ENCODE data around the gene AHR. TPM values are rescaled to one million over a fixed set of nuclear protein-coding genes. Genes with fewer than 3 reads are reported as not detected.

The AHR gene
- total RNA-seq (100 to 1,000 TPM; 104 to 413 TPM), polyA plus RNA-seq (10 to 100 TPM; 22.8 to 31.5 TPM)
- long read RNA-seq, donor 1, full-length matches to known transcripts = 1 of 7 reads
- long read RNA-seq, donor 1, partial matches to known transcripts = 6 of 7 reads
- long read RNA-seq, donor 1, other reads (novel, unspliced or antisense) = 0 of 7 reads
- long read RNA-seq, donor 2 = 0 reads
- long read RNA-seq, donor 3, full-length matches to known transcripts = 3 of 3 reads
- long read RNA-seq, donor 3, partial matches to known transcripts = 0 of 3 reads
- long read RNA-seq, donor 3, other reads (novel, unspliced or antisense) = 0 of 3 reads
- long read RNA-seq, donor 4 = 0 reads
- long read RNA-seq, donor 5, full-length matches to known transcripts = 2 of 12 reads
- long read RNA-seq, donor 5, partial matches to known transcripts = 5 of 12 reads
- long read RNA-seq, donor 5, other reads (novel, unspliced or antisense) = 5 of 12 reads

GRCh38 chr7:17298102-17298839, at the start of gene AHR:
TSS of gene AHR (plus strand) at chr7:17298652. CDS start at chr7:17299265, 613 bp downstream.
- peaks cover 0 to 8% (median 0%) of the 10 kb centered on the region in 5 donors for H3K4me1 ChIP-seq (ENCODE audit: control insufficient read depth in 5 of 5, insufficient read depth in 5 of 5, low read length in 5 of 5)
- H3K27ac ChIP-seq (ENCODE audit: low read depth in 1 of 2, low read length in 1 of 2) = peak within 1 kb of the TSS; percentile 93 to 99
- peak; percentile 85 to 90 (median 88) for DNase-seq
- peaks cover 0 to 2% (median 0%) of the 10 kb centered on the region in 3 donors for H3K27me3 ChIP-seq (ENCODE audit: control insufficient read depth in 3 of 3, insufficient read depth in 3 of 3, low read length in 2 of 3)
- no peak for TF ChIP-seq CTCF (IDR thresholded peaks at IDR 0.05; ENCODE audit: control extremely low read depth, extremely low read depth)
- peak; percentile 92 for ATAC-seq (ENCODE audit: insufficient read depth, low FRiP score)
- H3K4me3 ChIP-seq = peak within 1 kb of the TSS; percentile 97
- H3K9me3 ChIP-seq (ENCODE audit: control insufficient read depth in 4 of 4, insufficient read depth in 3 of 4, low read length in 3 of 4) = no peaks in the 10 kb centered on the region
- peak within 1 kb of the TSS; percentile 44 to 83 for H3K9ac ChIP-seq (ENCODE audit: insufficient read depth in 1 of 2, low read length in 2 of 2)
- no peaks in the 10 kb centered on the region for H3K36me3 ChIP-seq (ENCODE audit: control insufficient read depth in 4 of 4, insufficient read depth in 4 of 4, low read length in 4 of 4)
- WGBS, 2 donors = 3 to 4% methylated on average over 46 of the region's 46 CpGs

GRCh38 chr7:17253885-17254284, 44.6 kb upstream of the AHR start:
- DNase-seq (no peak), ATAC-seq (ENCODE audit: insufficient read depth, low FRiP score) (no peak)
- Histone ChIP-seq H3K36me3 (ENCODE audit: control insufficient read depth in 4 of 4, insufficient read depth in 4 of 4, low read length in 4 of 4) (no peaks in the 10 kb centered on the region), H3K4me1 (ENCODE audit: control insufficient read depth in 5 of 5, insufficient read depth in 5 of 5, low read length in 5 of 5) (no peaks in the 10 kb centered on the region), H3K9ac (ENCODE audit: insufficient read depth in 1 of 2, low read length in 2 of 2) (no peak overlapping the region), H3K27me3 (ENCODE audit: control insufficient read depth in 3 of 3, insufficient read depth in 3 of 3, low read length in 2 of 3) (no peaks in the 10 kb centered on the region), H3K9me3 (ENCODE audit: control insufficient read depth in 4 of 4, insufficient read depth in 3 of 4, low read length in 3 of 4) (peaks cover 0 to 2% (median 0%) of the 10 kb centered on the region in 4 donors), H3K27ac (ENCODE audit: low read depth in 1 of 2, low read length in 1 of 2) (no peak overlapping the region), H3K4me3 (no peak overlapping the region)
- TF ChIP-seq CTCF (IDR thresholded peaks at IDR 0.05; ENCODE audit: control extremely low read depth, extremely low read depth) = no peak
- WGBS, 2 donors = 90 to 93% methylated on average over 3 of the region's 3 CpGs

- Histone ChIP-seq H3K27ac (ENCODE audit: low read depth in 1 of 2, low read length in 1 of 2) (no peak overlapping the region), H3K4me1 (ENCODE audit: control insufficient read depth in 5 of 5, insufficient read depth in 5 of 5, low read length in 5 of 5) (no peaks in the 10 kb centered on the region), H3K27me3 (ENCODE audit: control insufficient read depth in 3 of 3, insufficient read depth in 3 of 3, low read length in 2 of 3) (no peaks in the 10 kb centered on the region), H3K9me3 (ENCODE audit: control insufficient read depth in 4 of 4, insufficient read depth in 3 of 4, low read length in 3 of 4) (no peaks in the 10 kb centered on the region), H3K36me3 (ENCODE audit: control insufficient read depth in 4 of 4, insufficient read depth in 4 of 4, low read length in 4 of 4) (no peaks in the 10 kb centered on the region), H3K9ac (ENCODE audit: insufficient read depth in 1 of 2, low read length in 2 of 2) (no peak overlapping the region), H3K4me3 (no peak overlapping the region)
- no peak for ATAC-seq (ENCODE audit: insufficient read depth, low FRiP score)
- no peak for TF ChIP-seq CTCF (IDR thresholded peaks at IDR 0.05; ENCODE audit: control extremely low read depth, extremely low read depth)
- no peak for DNase-seq
- WGBS, 2 donors = 96 to 97% methylated on average over 1 of the region's 1 CpG
Observed at GRCh38 chr7:17255926-17256325, 42.5 kb upstream of the AHR start.

All from lung (tissue), 16 donors.